GM12878 (cell line): ENCODE data around the gene ZFTA. TPM values are rescaled to one million over a fixed set of nuclear protein-coding genes. Genes with fewer than 3 reads are reported as not detected.

Source experiments
- EGR1 ChIP-seq, 2 experiments: IDR thresholded peaks; 1 replicate in 1 of 2; 2 replicates in 1 of 2; pipeline ENCODE4 v1.6.1; 2011 to 2012; ENCODE audit warnings: low read depth in 2 of 2, low read length in 2 of 2, borderline replicate concordance in 1 of 2, mild to moderate bottlenecking in 1 of 2, moderate library complexity in 1 of 2
- FOS ChIP-seq: IDR thresholded peaks from 3 replicates; pipeline ENCODE4 v1.6.1; 2011; ENCODE audit warnings: borderline replicate concordance; ENCODE audit not compliant: insufficient read length; ENCODE audit errors: extremely low read depth
- KDM1A ChIP-seq: fragments of 200-600 bp; sonication (generic); IDR thresholded peaks from 2 replicates; pipeline ENCODE4 v1.6.1; 2016; ENCODE audit warnings: borderline replicate concordance
- MTA3 ChIP-seq: IDR thresholded peaks from 2 replicates; pipeline ENCODE4 v1.6.1; 2012; ENCODE audit warnings: low read length, inconsistent platforms, borderline replicate concordance
- POLR2AphosphoS2 ChIP-seq: IDR thresholded peaks from 2 replicates; pipeline ENCODE4 v1.6.1; 2011; ENCODE audit warnings: low read depth, mild to moderate bottlenecking, low read length, improper control_type of control experiment, moderate library complexity
- RAD21 ChIP-seq: IDR thresholded peaks from 2 replicates; pipeline ENCODE4 v1.6.1; 2011; ENCODE audit warnings: mild to moderate bottlenecking, low read depth, low read length, moderate library complexity; ENCODE audit not compliant: insufficient read depth
- TCF12 ChIP-seq: IDR thresholded peaks from 2 replicates; pipeline ENCODE4 v1.6.1; 2011; ENCODE audit warnings: low read depth, mild to moderate bottlenecking, low read length
- polyA plus RNA-seq, 11 experiments: library from polyadenylated mRNA; depleted of rRNA in 4 of 11; unstranded in 6 of 11; stranded (reverse) in 5 of 11; fragments of >200 nt; fragmentation: Nextera tagmentation in 4 of 11; fragmentation: Illumina TruSeq in 1 of 11; extraction: Ambion mirVana in 4 of 11; extraction: Trizol in 1 of 11; gene quantifications; 1 replicate in 1 of 11; 2 replicates in 10 of 11; pipeline versions ENCODE4 v1.2.1 to v1.2.3, GENCODE V29; 2011 to 2016; ENCODE audit warnings: inconsistent platforms in 2 of 11, missing spikeins in 2 of 11, low read depth in 1 of 11
- total RNA-seq, 4 experiments: library from RNA; depleted of rRNA in 3 of 4; stranded (reverse); fragments of >200 nt in 3 of 4; fragmentation: Illumina TruSeq in 1 of 4; extraction: Trizol in 1 of 4; gene quantifications; 2 replicates each; pipeline versions ENCODE4 v1.2.1 to v1.2.3, GENCODE V29; 2013 to 2021
- TF ChIP-seq, protein P1 (sequence below): fragments of 450-650 bp; IDR thresholded peaks from 2 replicates; pipeline ENCODE4 v1.6.1; 2017; ENCODE audit warnings: mild to moderate bottlenecking, moderate library complexity
- TF ChIP-seq, protein P2 (sequence below): IDR thresholded peaks from 2 replicates; pipeline ENCODE4 v1.6.1; 2012; ENCODE audit warnings: low read depth, low read length, improper control_type of control experiment
- TF ChIP-seq, protein P3 (sequence below), 3 experiments: IDR thresholded peaks in 2 of 3; conservative IDR thresholded peaks in 1 of 3; 2 replicates each; pipeline ENCODE4 v1.5.1; 2011; ENCODE audit warnings: low read depth in 3 of 3, low read length in 3 of 3, mild to moderate bottlenecking in 3 of 3, control low read depth in 2 of 3, moderate library complexity in 2 of 3, inconsistent platforms in 1 of 3, mixed read lengths in 1 of 3; ENCODE audit not compliant: control insufficient read depth in 2 of 3, insufficient read depth in 1 of 3; ENCODE audit errors: extremely low read depth in 1 of 3

The ZFTA gene
- total and polyA plus RNA-seq, 10 of the 15 experiments (the other 5 are each of a cell fraction or from before 2014, with no cell fraction given): 0.39 to 7.9 (median 2.2) TPM

DNA sequence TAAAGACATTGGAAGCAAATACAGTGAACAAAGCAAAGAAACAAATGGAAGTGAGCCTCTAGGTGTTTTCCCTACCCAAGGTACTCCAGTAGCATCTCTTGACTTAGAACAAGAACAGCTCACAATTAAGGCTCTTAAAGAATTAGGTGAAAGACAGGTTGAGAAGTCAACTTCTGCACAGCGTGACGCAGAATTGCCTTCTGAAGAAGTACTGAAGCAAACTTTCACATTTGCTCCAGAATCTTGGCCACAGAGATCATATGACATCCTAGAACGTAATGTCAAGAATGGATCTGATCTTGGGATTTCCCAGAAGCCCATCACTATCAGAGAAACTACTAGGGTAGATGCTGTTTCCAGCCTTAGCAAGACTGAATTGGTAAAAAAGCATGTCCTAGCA is 48.0 kb downstream of the ZFTA start (continued):
- TF ChIP-seq, protein P1, sequence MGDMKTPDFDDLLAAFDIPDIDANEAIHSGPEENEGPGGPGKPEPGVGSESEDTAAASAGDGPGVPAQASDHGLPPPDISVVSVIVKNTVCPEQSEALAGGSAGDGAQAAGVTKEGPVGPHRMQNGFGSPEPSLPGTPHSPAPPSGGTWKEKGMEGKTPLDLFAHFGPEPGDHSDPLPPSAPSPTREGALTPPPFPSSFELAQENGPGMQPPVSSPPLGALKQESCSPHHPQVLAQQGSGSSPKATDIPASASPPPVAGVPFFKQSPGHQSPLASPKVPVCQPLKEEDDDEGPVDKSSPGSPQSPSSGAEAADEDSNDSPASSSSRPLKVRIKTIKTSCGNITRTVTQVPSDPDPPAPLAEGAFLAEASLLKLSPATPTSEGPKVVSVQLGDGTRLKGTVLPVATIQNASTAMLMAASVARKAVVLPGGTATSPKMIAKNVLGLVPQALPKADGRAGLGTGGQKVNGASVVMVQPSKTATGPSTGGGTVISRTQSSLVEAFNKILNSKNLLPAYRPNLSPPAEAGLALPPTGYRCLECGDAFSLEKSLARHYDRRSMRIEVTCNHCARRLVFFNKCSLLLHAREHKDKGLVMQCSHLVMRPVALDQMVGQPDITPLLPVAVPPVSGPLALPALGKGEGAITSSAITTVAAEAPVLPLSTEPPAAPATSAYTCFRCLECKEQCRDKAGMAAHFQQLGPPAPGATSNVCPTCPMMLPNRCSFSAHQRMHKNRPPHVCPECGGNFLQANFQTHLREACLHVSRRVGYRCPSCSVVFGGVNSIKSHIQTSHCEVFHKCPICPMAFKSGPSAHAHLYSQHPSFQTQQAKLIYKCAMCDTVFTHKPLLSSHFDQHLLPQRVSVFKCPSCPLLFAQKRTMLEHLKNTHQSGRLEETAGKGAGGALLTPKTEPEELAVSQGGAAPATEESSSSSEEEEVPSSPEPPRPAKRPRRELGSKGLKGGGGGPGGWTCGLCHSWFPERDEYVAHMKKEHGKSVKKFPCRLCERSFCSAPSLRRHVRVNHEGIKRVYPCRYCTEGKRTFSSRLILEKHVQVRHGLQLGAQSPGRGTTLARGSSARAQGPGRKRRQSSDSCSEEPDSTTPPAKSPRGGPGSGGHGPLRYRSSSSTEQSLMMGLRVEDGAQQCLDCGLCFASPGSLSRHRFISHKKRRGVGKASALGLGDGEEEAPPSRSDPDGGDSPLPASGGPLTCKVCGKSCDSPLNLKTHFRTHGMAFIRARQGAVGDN: no peak
- TF ChIP-seq POLR2AphosphoS2 (no peak), RAD21 (no peak), TCF12 (no peak), FOS (no peak), EGR1 (IDR thresholded peaks at IDR 0.05; ENCODE audit: borderline replicate concordance in 1 of 2, low read depth in 2 of 2, low read length in 2 of 2) (no peak), KDM1A (no peak), MTA3 (no peak)
- TF ChIP-seq, protein P2, sequence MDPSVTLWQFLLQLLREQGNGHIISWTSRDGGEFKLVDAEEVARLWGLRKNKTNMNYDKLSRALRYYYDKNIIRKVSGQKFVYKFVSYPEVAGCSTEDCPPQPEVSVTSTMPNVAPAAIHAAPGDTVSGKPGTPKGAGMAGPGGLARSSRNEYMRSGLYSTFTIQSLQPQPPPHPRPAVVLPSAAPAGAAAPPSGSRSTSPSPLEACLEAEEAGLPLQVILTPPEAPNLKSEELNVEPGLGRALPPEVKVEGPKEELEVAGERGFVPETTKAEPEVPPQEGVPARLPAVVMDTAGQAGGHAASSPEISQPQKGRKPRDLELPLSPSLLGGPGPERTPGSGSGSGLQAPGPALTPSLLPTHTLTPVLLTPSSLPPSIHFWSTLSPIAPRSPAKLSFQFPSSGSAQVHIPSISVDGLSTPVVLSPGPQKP: no peak
- TF ChIP-seq, protein P3, sequence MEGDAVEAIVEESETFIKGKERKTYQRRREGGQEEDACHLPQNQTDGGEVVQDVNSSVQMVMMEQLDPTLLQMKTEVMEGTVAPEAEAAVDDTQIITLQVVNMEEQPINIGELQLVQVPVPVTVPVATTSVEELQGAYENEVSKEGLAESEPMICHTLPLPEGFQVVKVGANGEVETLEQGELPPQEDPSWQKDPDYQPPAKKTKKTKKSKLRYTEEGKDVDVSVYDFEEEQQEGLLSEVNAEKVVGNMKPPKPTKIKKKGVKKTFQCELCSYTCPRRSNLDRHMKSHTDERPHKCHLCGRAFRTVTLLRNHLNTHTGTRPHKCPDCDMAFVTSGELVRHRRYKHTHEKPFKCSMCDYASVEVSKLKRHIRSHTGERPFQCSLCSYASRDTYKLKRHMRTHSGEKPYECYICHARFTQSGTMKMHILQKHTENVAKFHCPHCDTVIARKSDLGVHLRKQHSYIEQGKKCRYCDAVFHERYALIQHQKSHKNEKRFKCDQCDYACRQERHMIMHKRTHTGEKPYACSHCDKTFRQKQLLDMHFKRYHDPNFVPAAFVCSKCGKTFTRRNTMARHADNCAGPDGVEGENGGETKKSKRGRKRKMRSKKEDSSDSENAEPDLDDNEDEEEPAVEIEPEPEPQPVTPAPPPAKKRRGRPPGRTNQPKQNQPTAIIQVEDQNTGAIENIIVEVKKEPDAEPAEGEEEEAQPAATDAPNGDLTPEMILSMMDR (IDR thresholded peaks at IDR 0.05 in 2 of 3, conservative IDR thresholded peaks at IDR 0.05 in 1 of 3; ENCODE audit: control insufficient read depth in 2 of 3, extremely low read depth in 1 of 3, insufficient read depth in 1 of 3, low read depth in 3 of 3, low read length in 3 of 3): no peak
